Psoas muscle (tissue), 8 donors: ENCODE results near the gene KCNAB1. TPM values are rescaled to one million over a fixed set of nuclear protein-coding genes. Genes with fewer than 3 reads are reported as not detected.

Source experiments
- ATAC-seq, 4 donors: fragments of 200-7000 bp; cut with Tn5 transposase; one replicate each; pipeline ENCODE4 v1.9.1; 2020; ENCODE audit warnings: moderate library complexity in 3 of 4, mild to moderate bottlenecking in 2 of 4
- DNase-seq, 2 donors: peaks; one replicate each; pipeline ENCODE4 v3.0.0-alpha.2; 2020
- H3K27ac ChIP-seq: fragments of 200-600 bp; one replicate; pipeline ENCODE4 v1.8.0; 2022
- H3K27me3 ChIP-seq, 3 donors: fragments of 200-600 bp in 1 of 3; one replicate each; pipeline versions ENCODE4 v1.6.1 to v1.8.0; 2013 to 2022; ENCODE audit warnings: low read length in 2 of 3, mild to moderate bottlenecking in 2 of 3, moderate library complexity in 1 of 3; ENCODE audit not compliant: insufficient read depth in 3 of 3
- H3K36me3 ChIP-seq, 2 donors: fragments of 200-600 bp in 1 of 2; one replicate each; pipeline versions ENCODE4 v1.6.1 to v1.8.0; 2013 to 2022; ENCODE audit warnings: low read depth in 1 of 2, mild to moderate bottlenecking in 1 of 2, moderate library complexity in 1 of 2; ENCODE audit not compliant: insufficient read depth in 1 of 2
- H3K4me1 ChIP-seq: fragments of 200-600 bp; one replicate; pipeline ENCODE4 v1.8.0; 2022
- H3K4me3 ChIP-seq: fragments of 200-600 bp; one replicate; pipeline ENCODE4 v1.8.0; 2022; ENCODE audit warnings: mild to moderate bottlenecking
- H3K9me3 ChIP-seq: fragments of 200-600 bp; one replicate; pipeline ENCODE4 v1.8.0; 2022
- WGBS, 3 donors: extraction: QIAGEN DNeasy Blood & Tissue Kit; methylation state at CpG; one replicate each; pipeline versions ENCODE4 v1.1.6 to v1.1.7; 2013; 5-methylcytosine and 5-hydroxymethylcytosine counted together
- intact Hi-C, 2 donors: fragments of 100-400 bp; cut with DNase I; formaldehyde crosslinking; loops; one replicate each; pipeline versions ENCODE4 v1.11.0 to v1.14.2; 2022
- polyA plus RNA-seq, 3 donors: library from polyadenylated mRNA; stranded (reverse); fragments of 200-250 nt; gene quantifications; one replicate each; pipeline ENCODE4 v1.2.3, GENCODE V29; 2013
- total RNA-seq, 4 donors: library from RNA; stranded (reverse); fragmentation: NEBNext Ultra II Directional in 2 of 4; extraction: Animal tissue kit (Norgen Biotek cat#: 25700) in 2 of 4; gene quantifications; one replicate each; pipeline versions ENCODE4 v1.2.1 to v1.2.4, GENCODE V29; 2021 to 2023
- TF ChIP-seq, protein P1 (sequence below): fragments of 200-600 bp; IDR thresholded peaks from one replicate; pipeline ENCODE4 v1.8.0; 2022; ENCODE audit warnings: antibody characterized with exemption
- donor health status: healthy with polysubstance abuse.
- donor health status: DM: no; HTN: no; CAD: no; lungs with moderate emphysema.
- donor health status: Bipolar disorder and iron deficiency.
- donor health status: healthy.
- donor health status: DM: yes; HTN: yes; CAD: no.
- donor health status: DM: no; HTN: no; CAD: no.
- donor health status: DM: no; HTN: no; CAD: no.
- donor health status: DM: yes; HTN: yes; CAD: no.

KCNAB1 gene
- total and polyA plus RNA-seq, 7 donors, result 0.66 to 3.1 (median 0.91) TPM

DNA sequence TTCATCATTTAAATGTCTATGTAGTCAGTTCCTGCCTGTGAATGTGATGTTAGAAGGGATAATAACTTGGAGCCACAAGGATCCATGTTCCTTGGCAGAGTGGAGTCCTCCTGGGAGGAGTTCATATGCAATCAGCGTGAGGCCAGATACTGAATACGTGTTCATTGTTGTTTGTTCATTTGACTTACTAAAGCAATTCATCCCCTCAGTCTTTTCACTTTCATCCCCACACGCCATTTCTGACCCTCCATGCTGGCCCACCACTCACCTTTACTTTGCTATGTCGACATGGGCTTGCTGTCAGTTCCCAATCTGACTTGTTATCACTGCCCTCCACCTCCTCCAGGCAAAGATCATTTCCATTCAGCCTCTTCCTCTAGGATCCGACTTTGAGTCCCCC is 342.7 kb downstream of the KCNAB1 start:
- Histone ChIP-seq H3K9me3 (no peaks in the 10 kb centered on the region), H3K36me3 (no peaks in the 10 kb centered on the region), H3K27me3 (no peaks in the 10 kb centered on the region), H3K27ac (no peak overlapping the region), H3K4me1 (peaks cover 11% of the 10 kb centered on the region), H3K4me3 (no peak overlapping the region)
- 73 to 78% (median 77%) methylated on average over 5 of the region's 5 CpGs for whole genome bisulfite sequencing, 3 donors
- DNase-seq (no peak), ATAC-seq (no peak)
- intact Hi-C loops, result no loop called here
- TF ChIP-seq, protein P1, sequence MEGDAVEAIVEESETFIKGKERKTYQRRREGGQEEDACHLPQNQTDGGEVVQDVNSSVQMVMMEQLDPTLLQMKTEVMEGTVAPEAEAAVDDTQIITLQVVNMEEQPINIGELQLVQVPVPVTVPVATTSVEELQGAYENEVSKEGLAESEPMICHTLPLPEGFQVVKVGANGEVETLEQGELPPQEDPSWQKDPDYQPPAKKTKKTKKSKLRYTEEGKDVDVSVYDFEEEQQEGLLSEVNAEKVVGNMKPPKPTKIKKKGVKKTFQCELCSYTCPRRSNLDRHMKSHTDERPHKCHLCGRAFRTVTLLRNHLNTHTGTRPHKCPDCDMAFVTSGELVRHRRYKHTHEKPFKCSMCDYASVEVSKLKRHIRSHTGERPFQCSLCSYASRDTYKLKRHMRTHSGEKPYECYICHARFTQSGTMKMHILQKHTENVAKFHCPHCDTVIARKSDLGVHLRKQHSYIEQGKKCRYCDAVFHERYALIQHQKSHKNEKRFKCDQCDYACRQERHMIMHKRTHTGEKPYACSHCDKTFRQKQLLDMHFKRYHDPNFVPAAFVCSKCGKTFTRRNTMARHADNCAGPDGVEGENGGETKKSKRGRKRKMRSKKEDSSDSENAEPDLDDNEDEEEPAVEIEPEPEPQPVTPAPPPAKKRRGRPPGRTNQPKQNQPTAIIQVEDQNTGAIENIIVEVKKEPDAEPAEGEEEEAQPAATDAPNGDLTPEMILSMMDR, result no peak

DNA sequence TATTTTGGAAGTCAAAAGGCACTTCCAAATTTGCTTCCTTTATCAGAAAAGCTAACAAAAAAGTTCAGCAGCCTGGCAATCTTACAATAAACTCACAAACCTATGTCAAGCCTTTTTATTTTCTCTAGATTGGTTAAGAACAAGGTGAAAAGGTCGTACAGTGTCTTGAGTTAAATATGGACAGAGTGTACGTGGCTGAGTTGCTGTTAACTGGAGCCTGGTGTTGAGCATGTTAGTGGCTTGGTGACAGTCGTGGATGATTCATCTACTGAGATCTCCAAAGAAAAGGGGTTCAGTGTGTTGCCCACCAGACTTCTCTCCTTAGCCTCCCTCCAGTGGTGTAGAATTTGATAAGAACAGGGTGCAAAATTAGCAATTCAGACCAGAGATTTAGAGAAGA is 344.8 kb downstream of the KCNAB1 start:
- Histone ChIP-seq H3K27me3 (no peaks in the 10 kb centered on the region), H3K27ac (no peak overlapping the region), H3K9me3 (no peaks in the 10 kb centered on the region), H3K4me1 (peaks cover 5% of the 10 kb centered on the region), H3K4me3 (no peak overlapping the region), H3K36me3 (no peaks in the 10 kb centered on the region)
- ATAC-seq, result no peak
- WGBS, 3 donors, result 53 to 65% (median 63%) methylated on average over 3 of the region's 3 CpGs
- no peak for DNase-seq
- intact Hi-C loops, result no loop called here
- TF ChIP-seq, protein P1, result no peak

DNA sequence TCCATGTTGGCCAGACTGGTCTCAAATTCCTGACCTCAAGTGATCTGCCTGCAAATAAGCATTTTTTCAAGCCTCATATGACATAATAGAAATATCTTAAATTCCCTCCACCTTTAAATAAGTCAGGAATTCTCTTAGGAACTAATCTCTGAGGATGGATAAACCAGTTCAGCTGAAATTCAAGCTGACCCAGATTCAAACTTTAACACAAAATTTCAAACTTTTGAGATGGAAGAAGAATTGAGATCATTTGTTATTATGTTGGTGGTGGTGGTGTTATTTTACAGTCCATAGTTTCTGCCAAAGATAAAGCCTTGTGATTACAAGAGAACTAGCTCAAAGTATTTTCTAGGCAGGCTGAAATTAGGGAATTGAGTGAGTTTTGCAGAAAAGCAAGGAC is 349.1 kb downstream of the KCNAB1 start:
- no peak overlapping the region for H3K27ac ChIP-seq
- no peak for ATAC-seq

DNA sequence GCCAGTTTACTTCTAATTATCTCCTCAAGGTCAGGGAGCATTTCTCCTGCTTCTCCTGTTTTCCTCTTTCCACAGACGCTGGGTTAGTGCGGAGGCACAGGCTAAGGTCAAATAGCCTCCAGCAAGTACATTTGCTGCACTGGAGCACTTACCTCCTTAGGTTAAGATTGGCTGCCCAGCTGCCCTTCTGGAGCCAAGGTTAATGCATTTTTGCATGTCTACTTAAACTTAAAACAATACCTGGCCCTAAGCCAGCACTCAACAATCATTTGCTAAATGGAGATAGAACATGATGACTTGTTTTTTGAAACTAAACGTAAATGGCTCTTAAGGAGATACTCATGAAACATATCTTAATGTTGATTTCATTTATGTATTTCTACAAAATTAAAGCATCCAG is 351.1 kb downstream of the KCNAB1 start:
- Histone ChIP-seq H3K27me3 (no peaks in the 10 kb centered on the region), H3K36me3 (no peaks in the 10 kb centered on the region), H3K27ac (no peak overlapping the region), H3K9me3 (no peaks in the 10 kb centered on the region), H3K4me1 (no peaks in the 10 kb centered on the region), H3K4me3 (no peak overlapping the region)
- TF ChIP-seq, protein P1, result no peak
- no peak for DNase-seq
- 60 to 74% (median 61%) methylated on average over 3 of the region's 3 CpGs for WGBS, 3 donors
- intact Hi-C loops, result no loop called here
- ATAC-seq, result no peak

More for the DNA sequence above, 349.1 kb downstream of the KCNAB1 start:
- intact Hi-C loops, result no loop called here
- Histone ChIP-seq H3K4me3 (no peak overlapping the region), H3K36me3 (no peaks in the 10 kb centered on the region), H3K9me3 (no peaks in the 10 kb centered on the region), H3K27me3 (no peaks in the 10 kb centered on the region), H3K4me1 (no peaks in the 10 kb centered on the region)
- no peak for DNase-seq
- TF ChIP-seq, protein P1, result no peak

DNA sequence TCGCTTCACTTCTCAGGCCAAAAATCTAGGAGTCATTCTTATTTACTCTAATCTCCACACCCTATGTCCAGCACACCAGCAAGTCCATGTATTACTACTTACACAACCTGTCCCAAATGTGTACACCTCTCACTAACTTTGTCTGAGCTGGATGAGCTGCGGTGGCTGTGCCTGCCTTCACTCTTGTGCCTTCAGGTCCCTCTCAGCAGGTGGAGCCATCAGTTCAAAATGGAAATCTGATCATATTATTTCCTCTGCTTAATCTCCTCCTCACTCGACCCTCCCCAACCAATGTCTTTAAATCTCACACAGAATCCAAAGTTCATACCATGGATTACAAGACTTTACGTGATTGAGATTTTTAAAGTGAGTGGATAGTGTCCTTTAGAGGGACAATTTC is 351.8 kb downstream of the KCNAB1 start:
- TF ChIP-seq, protein P1, result no peak
- H3K9me3 ChIP-seq, result no peaks in the 10 kb centered on the region
- H3K36me3 ChIP-seq, result no peaks in the 10 kb centered on the region
- no peak overlapping the region for H3K27ac ChIP-seq
- H3K4me1 ChIP-seq, result no peaks in the 10 kb centered on the region
- intact Hi-C loops, result no loop called here
- DNase-seq (no peak), ATAC-seq (no peak)
- no peaks in the 10 kb centered on the region for H3K27me3 ChIP-seq
- H3K4me3 ChIP-seq, result no peak overlapping the region
- 80 to 88% (median 82%) methylated on average over 4 of the region's 4 CpGs for WGBS, 3 donors
